MM.1S (cell line): ENCODE data around the gene ARF6.

Experiments
- DNase-seq: peaks from one replicate; pipeline ENCODE4 v3.0.0-alpha.2; 2015
- H2AFZ ChIP-seq: fragments of 300-600 bp; sonication (generic); 2 replicates; pipeline ENCODE4 v1.6.0; 2016; ENCODE audit warnings: antibody characterized with exemption, low read length
- H3F3A ChIP-seq: fragments of 300-600 bp; sonication (generic); 2 replicates; pipeline ENCODE4 v1.6.1; 2016; ENCODE audit warnings: mild to moderate bottlenecking, antibody characterized with exemption, low read length, moderate library complexity, mixed read lengths; ENCODE audit not compliant: insufficient read depth
- H3K27ac ChIP-seq: fragments of 300-600 bp; sonication (generic); 2 replicates; pipeline ENCODE4 v1.5.1; 2016; ENCODE audit warnings: mild to moderate bottlenecking, low read length
- H3K27me3 ChIP-seq: fragments of 300-600 bp; sonication (generic); replicated peaks from 2 replicates; pipeline ENCODE4 v1.6.0; 2016; ENCODE audit warnings: low read length; ENCODE audit not compliant: insufficient read depth
- H3K36me3 ChIP-seq: fragments of 300-600 bp; sonication (generic); replicated peaks from 2 replicates; pipeline ENCODE4 v1.6.1; 2016; ENCODE audit warnings: mild to moderate bottlenecking, low read length, mixed read lengths; ENCODE audit not compliant: insufficient read depth
- H3K4me1 ChIP-seq: fragments of 300-600 bp; sonication (generic); 2 replicates; pipeline ENCODE4 v1.6.1; 2016; ENCODE audit warnings: low read length, mixed read lengths
- H3K4me2 ChIP-seq: fragments of 300-600 bp; sonication (generic); 2 replicates; pipeline ENCODE4 v1.6.0; 2016; ENCODE audit warnings: low read depth, low read length
- H3K4me3 ChIP-seq: fragments of 300-600 bp; sonication (generic); 2 replicates; pipeline ENCODE4 v1.5.1; 2016; ENCODE audit warnings: low read length, mixed read lengths
- H3K79me2 ChIP-seq: fragments of 300-600 bp; sonication (generic); 2 replicates; pipeline ENCODE4 v1.6.1; 2016; ENCODE audit warnings: mixed run types, low read length, mixed read lengths
- H3K9ac ChIP-seq: fragments of 300-600 bp; sonication (generic); 2 replicates; pipeline ENCODE4 v1.6.1; 2016; ENCODE audit warnings: low read length, mixed read lengths
- H3K9me2 ChIP-seq: fragments of 300-600 bp; sonication (generic); replicated peaks from 2 replicates; pipeline ENCODE4 v1.6.1; 2016; ENCODE audit warnings: mild to moderate bottlenecking, low read length, mixed read lengths; ENCODE audit not compliant: insufficient read depth
- H3K9me3 ChIP-seq: fragments of 300-600 bp; sonication (generic); replicated peaks from 2 replicates; pipeline ENCODE4 v1.6.1; 2016; ENCODE audit warnings: mild to moderate bottlenecking, low read length, mixed read lengths; ENCODE audit not compliant: insufficient read depth
- H4K20me1 ChIP-seq: fragments of 300-600 bp; sonication (generic); 2 replicates; pipeline ENCODE4 v1.6.1; 2016; ENCODE audit warnings: mild to moderate bottlenecking, low read length, moderate library complexity, mixed read lengths; ENCODE audit not compliant: insufficient read depth
- EZH2 ChIP-seq: fragments of 300-600 bp; sonication (generic); optimal IDR thresholded peaks from 2 replicates; pipeline ENCODE3; 2017; ENCODE audit warnings: low read depth, mild to moderate bottlenecking, antibody characterized with exemption, low read length, mixed read lengths
- EZH2phosphoT487 ChIP-seq: fragments of 300-600 bp; sonication (generic); IDR thresholded peaks from 2 replicates; pipeline ENCODE4 v1.6.1; 2018; ENCODE audit warnings: antibody characterized with exemption, low read length
- TF ChIP-seq, protein P1 (sequence below): fragments of 300-600 bp; sonication (generic); IDR thresholded peaks from 2 replicates; pipeline ENCODE4 v1.5.1; 2016; ENCODE audit warnings: antibody characterized with exemption, low read length, mixed read lengths

The ARF6 gene

DNA sequence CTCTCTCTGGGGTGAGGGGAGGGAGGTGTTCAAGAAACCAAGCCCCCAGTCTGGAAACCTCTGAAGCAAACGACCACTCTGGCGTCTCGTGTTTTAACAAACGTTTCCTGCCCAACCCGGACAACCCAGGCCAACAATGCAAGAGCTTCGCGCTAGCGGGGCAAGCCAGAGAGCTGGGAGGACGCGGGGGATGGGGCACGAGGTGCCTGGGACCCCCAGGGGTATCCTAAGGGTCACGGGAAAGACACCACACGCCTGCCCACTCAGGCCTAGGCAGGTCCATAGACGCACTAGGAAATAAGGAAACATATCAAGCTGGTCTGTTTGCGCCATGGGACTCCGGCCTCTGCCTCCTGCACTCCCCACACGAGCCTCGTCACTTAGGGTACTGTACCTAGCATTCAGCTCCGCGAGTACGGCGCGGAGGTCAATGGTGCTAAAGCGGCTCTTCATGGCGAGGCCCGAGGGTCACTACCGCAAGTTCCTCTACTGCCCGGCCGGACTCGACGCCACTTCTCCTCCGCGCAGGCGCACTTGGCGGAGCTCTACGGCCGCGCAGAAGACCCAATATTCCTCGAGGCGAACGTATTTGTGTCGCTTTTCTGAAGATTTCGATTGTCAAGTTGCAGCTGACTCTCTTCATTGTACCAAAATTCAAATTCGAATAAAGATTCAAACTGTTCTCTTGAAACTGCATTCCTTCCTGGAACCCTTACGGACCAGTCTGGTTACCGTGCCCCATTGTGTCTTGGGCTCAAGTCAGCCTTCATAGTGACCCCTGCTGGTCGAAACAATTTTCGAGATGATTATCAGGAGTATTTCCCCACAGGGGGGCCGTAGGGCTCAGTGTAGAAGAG lies 40.4 kb upstream of the ARF6 start, which contains the start of gene NEMF:
Gene NEMF (minus strand): TSS at position 488 of the 857 bp plus-strand sequence. CDS start 35 bp downstream, at position 453.
- Histone ChIP-seq H3K9me3 (no peaks in the 10 kb centered on the region), H3K4me1 (peaks cover 1% of the 10 kb centered on the region; the same call in 1 of the 2 replicates), H3K79me2 (peaks cover 28% of the 10 kb centered on the region), H3K27me3 (no peaks in the 10 kb centered on the region), H4K20me1 (no peaks in the 10 kb centered on the region), H3K4me2 (peak within 1 kb of the TSS; percentile 79), H3F3A (no peaks in the 10 kb centered on the region), H3K4me3 (peak within 1 kb of the TSS; percentile 92), H2AFZ (peak within 1 kb of the TSS; percentile 90), H3K27ac (peak within 1 kb of the TSS; percentile 52; the same call in 1 of the 2 replicates), H3K9ac (peak within 1 kb of the TSS; percentile 84), H3K9me2 (no peaks in the 10 kb centered on the region), H3K36me3 (no peaks in the 10 kb centered on the region)
- TF ChIP-seq, protein P1, sequence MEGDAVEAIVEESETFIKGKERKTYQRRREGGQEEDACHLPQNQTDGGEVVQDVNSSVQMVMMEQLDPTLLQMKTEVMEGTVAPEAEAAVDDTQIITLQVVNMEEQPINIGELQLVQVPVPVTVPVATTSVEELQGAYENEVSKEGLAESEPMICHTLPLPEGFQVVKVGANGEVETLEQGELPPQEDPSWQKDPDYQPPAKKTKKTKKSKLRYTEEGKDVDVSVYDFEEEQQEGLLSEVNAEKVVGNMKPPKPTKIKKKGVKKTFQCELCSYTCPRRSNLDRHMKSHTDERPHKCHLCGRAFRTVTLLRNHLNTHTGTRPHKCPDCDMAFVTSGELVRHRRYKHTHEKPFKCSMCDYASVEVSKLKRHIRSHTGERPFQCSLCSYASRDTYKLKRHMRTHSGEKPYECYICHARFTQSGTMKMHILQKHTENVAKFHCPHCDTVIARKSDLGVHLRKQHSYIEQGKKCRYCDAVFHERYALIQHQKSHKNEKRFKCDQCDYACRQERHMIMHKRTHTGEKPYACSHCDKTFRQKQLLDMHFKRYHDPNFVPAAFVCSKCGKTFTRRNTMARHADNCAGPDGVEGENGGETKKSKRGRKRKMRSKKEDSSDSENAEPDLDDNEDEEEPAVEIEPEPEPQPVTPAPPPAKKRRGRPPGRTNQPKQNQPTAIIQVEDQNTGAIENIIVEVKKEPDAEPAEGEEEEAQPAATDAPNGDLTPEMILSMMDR: peak; percentile 70
- TF ChIP-seq EZH2phosphoT487 (no peak), EZH2 (no peak)
- DNase-seq: peak; percentile 78

DNA sequence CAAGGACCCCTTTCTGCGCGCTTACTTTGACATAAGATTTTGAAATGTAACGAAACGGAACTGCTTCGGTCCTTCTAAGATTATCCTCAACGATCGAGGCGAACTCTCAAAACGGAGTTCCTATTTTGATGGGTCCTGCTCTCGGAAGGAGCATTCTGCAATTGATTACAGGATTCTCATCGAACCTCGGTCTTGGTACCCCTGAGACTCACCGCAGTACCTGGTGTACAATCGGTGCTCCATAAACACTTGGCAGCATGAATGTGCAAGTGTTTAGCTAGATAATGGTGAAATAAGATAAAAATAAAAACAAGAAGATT lies 39.8 kb upstream of the ARF6 start:
- Histone ChIP-seq H3K79me2 (peaks cover 28% of the 10 kb centered on the region), H3K9me3 (no peaks in the 10 kb centered on the region), H4K20me1 (no peaks in the 10 kb centered on the region), H2AFZ (peak overlapping the region; percentile 90), H3F3A (no peaks in the 10 kb centered on the region), H3K9ac (peak overlapping the region; percentile 84; the same call in 1 of the 2 replicates), H3K27me3 (no peaks in the 10 kb centered on the region), H3K4me1 (peaks cover 4% of the 10 kb centered on the region; the same call in 1 of the 2 replicates), H3K9me2 (no peaks in the 10 kb centered on the region), H3K36me3 (no peaks in the 10 kb centered on the region), H3K27ac (peak overlapping the region; percentile 52; the same call in 1 of the 2 replicates), H3K4me3 (peak overlapping the region; percentile 92), H3K4me2 (peak overlapping the region; percentile 79)
- TF ChIP-seq EZH2 (no peak), EZH2phosphoT487 (no peak)
- TF ChIP-seq, protein P1: no peak
- no peak for DNase-seq

DNA sequence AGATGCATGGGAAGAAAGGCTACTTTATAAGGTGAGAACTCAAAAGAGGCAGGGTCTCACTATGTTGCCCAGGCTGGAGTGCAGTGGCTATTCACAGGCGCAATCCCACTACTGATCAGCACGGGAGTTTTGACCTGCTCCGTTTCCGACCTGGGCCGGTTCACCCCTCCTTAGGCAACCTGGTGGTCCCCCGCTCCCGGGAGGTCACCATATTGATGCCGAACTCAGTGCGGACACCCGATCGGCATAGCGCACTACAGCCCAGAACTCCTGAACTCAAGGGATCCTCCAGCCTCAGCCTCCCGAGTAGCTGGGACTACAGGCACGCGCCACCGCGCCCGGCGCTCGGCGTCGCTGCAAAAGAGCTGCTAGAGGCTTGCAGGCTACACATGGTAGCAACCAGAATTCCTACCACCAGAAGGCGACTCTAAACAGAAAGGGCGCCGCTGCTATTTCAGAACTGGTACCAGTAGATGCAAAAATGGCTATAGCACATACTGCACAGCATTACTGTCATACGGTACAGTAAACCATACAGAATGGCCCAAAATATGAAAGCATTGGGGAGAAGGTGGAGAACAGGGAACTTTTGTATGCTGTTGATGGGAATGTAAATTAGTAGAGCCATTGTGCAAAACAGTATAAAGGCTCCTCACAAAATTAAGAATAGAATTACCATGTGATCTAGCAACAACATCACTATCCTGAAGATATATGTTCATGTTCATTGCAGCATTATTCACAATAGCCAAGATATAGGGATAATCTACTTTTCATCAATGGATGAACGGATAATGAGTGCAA lies 39.1 kb upstream of the ARF6 start:
- Histone ChIP-seq H3K4me1 (peaks cover 4% of the 10 kb centered on the region; the same call in 1 of the 2 replicates), H3K79me2 (peaks cover 28% of the 10 kb centered on the region), H3K27me3 (no peaks in the 10 kb centered on the region), H3F3A (no peaks in the 10 kb centered on the region), H3K9me2 (no peaks in the 10 kb centered on the region), H3K9me3 (no peaks in the 10 kb centered on the region), H4K20me1 (no peaks in the 10 kb centered on the region), H3K27ac (no peak overlapping the region), H3K9ac (no peak overlapping the region), H3K4me3 (no peak overlapping the region), H3K4me2 (no peak overlapping the region), H3K36me3 (no peaks in the 10 kb centered on the region), H2AFZ (no peak overlapping the region)
- TF ChIP-seq EZH2: no peak
- TF ChIP-seq, protein P1: peak; percentile 50
- no peak for TF ChIP-seq EZH2phosphoT487
- peak; percentile 64 for DNase-seq
